Esophagus squamous epithelium (tissue), 5 donors: Measurements from ENCODE around the gene AGFG2. TPM values are rescaled to one million over a fixed set of nuclear protein-coding genes. Genes with fewer than 3 reads are reported as not detected.

ENCODE experiments used
- DNase-seq: peaks from one replicate; lab custom pipeline; 2025; lab: John Stamatoyannopoulos, UW
- H3K27ac ChIP-seq, 4 donors: fragments of 200-600 bp; sonication (generic); one replicate each; pipeline ENCODE4 v1.5.1; 2016 to 2019; ENCODE audit warnings: mild to moderate bottlenecking in 1 of 4
- H3K27me3 ChIP-seq, 4 donors: fragments of 200-600 bp; sonication (generic); 1 replicate in 3 of 4; 2 replicates in 1 of 4; pipeline versions ENCODE4 v1.5.1 to v1.6.0; 2017 to 2021; ENCODE audit warnings: antibody characterized with exemption in 1 of 4
- H3K36me3 ChIP-seq, 3 donors: fragments of 200-600 bp; sonication (generic); one replicate each; pipeline ENCODE4 v1.5.1; 2016 to 2019
- H3K4me1 ChIP-seq, 3 donors: fragments of 200-600 bp; sonication (generic); one replicate each; pipeline ENCODE4 v1.5.1; 2017 to 2019
- H3K4me3 ChIP-seq, 4 donors: fragments of 200-600 bp; sonication (generic); 1 replicate in 3 of 4; 2 replicates in 1 of 4; pipeline ENCODE4 v1.5.1; 2016 to 2019; ENCODE audit warnings: mild to moderate bottlenecking in 2 of 4, moderate library complexity in 1 of 4
- H3K9me3 ChIP-seq, 3 donors: fragments of 200-600 bp; sonication (generic); one replicate each; pipeline ENCODE4 v1.5.1; 2016 to 2019
- POLR2A ChIP-seq, 4 donors: fragments of 450-650 bp; IDR thresholded peaks; one replicate each; pipeline ENCODE4 v1.6.1; 2017; ENCODE audit warnings: antibody characterized with exemption in 4 of 4, mild to moderate bottlenecking in 4 of 4, moderate library complexity in 3 of 4
- WGBS, 2 donors: methylation state at CpG; one replicate each; pipeline ENCODE4 v1.1.5; 2018; 5-methylcytosine and 5-hydroxymethylcytosine counted together
- intact Hi-C: fragments of 100-400 bp; cut with DNase I; formaldehyde crosslinking; loops from one replicate; pipeline ENCODE4 v1.15.0; 2022
- total RNA-seq, 4 donors: library from RNA; depleted of rRNA; stranded (reverse); fragments of >200 nt; gene quantifications; one replicate each; pipeline ENCODE4 v1.1.0, GENCODE V29; 2016
- TF ChIP-seq, protein P1 (sequence below), 6 experiments: fragments of 450-650 bp in 4 of 6; fragments of 200-600 bp in 2 of 6; sonication (generic) in 2 of 6; IDR thresholded peaks; one replicate each; pipeline ENCODE4 v1.5.1; 2016 to 2019; ENCODE audit warnings: antibody characterized with exemption in 6 of 6, mild to moderate bottlenecking in 4 of 6, moderate library complexity in 4 of 6
- donor health status: DM: yes; HTN: yes; CAD: no.

The AGFG2 gene
- total RNA-seq, 4 donors from 2014 or later = 14.5 to 49.2 (median 26.6) TPM

DNA sequence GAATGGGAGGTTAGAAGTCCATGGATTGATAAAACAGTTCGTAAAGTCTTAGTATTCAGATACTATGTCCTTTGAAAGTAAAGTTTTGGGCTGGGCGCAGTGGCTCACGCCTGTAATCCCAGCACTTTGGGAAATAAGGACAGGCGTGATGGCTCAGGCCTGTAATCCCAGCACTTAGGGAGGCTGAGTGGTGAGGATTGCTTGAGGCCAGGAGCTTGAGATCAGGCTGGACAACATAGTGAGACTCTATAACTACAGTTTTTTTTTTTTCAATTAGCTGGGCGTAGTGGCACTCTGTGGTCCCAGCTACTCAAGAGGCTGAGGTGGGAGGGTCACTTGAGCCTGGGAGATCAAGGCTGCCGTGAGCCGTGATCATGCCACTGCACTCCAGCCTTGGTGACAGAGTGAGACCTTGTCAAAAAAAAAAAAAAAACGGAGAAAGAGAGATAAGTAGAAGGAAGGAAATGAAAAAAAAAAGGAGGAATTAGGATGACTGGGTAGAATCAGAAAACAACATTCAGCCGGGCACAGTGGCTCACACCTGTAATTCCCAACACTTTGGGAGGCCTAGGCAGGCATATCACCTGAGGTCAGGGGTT lies 25.7 kb upstream of the AGFG2 start:
- H3K4me1 ChIP-seq = peaks cover 15 to 38% (median 18%) of the 10 kb centered on the region in 3 donors
- TF ChIP-seq, protein P1, sequence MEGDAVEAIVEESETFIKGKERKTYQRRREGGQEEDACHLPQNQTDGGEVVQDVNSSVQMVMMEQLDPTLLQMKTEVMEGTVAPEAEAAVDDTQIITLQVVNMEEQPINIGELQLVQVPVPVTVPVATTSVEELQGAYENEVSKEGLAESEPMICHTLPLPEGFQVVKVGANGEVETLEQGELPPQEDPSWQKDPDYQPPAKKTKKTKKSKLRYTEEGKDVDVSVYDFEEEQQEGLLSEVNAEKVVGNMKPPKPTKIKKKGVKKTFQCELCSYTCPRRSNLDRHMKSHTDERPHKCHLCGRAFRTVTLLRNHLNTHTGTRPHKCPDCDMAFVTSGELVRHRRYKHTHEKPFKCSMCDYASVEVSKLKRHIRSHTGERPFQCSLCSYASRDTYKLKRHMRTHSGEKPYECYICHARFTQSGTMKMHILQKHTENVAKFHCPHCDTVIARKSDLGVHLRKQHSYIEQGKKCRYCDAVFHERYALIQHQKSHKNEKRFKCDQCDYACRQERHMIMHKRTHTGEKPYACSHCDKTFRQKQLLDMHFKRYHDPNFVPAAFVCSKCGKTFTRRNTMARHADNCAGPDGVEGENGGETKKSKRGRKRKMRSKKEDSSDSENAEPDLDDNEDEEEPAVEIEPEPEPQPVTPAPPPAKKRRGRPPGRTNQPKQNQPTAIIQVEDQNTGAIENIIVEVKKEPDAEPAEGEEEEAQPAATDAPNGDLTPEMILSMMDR (IDR thresholded peaks at IDR 0.05) = no peak
- no peak for TF ChIP-seq POLR2A (IDR thresholded peaks at IDR 0.05)
- no peaks in the 10 kb centered on the region for H3K36me3 ChIP-seq
- DNase-seq = no peak
- H3K27me3 ChIP-seq = no peaks in the 10 kb centered on the region
- H3K9me3 ChIP-seq = no peaks in the 10 kb centered on the region
- intact Hi-C loops = no loop called here
- 73 to 84% methylated on average over 7 to 8 of the region's 9 CpGs for WGBS, 2 donors
- no peak overlapping the region for H3K27ac ChIP-seq
- no peak overlapping the region for H3K4me3 ChIP-seq

DNA sequence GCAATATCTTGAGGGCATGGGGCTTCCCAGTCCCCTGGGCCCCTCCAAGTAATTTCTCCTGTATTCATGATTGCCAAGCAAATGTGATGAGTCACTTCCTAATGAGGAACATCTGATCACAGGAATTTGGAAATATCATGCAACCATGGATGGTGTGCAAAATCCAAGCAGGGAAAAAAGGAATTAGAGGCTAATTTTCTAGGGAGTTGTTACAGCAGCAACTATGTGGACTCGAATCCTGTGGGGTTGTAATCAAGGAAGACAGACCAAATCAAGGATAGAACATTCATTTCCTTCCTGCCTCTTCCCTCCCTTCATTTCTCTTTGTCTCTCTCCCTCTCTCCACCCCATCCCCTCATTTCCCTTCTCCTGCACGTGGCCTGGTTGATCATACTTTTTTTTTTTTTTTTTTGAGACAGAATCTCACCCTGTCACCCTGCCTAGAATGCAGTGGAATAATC lies 23.9 kb upstream of the AGFG2 start:
- Histone ChIP-seq H3K27ac (peak overlapping the region in 2 of 4 donors; percentile 54 to 66), H3K4me3 (no peak overlapping the region), H3K36me3 (no peaks in the 10 kb centered on the region), H3K9me3 (no peaks in the 10 kb centered on the region), H3K4me1 (peaks cover 15 to 26% (median 18%) of the 10 kb centered on the region in 3 donors), H3K27me3 (no peaks in the 10 kb centered on the region)
- TF ChIP-seq POLR2A (IDR thresholded peaks at IDR 0.05) = no peak
- TF ChIP-seq, protein P1 (IDR thresholded peaks at IDR 0.05) = no peak
- DNase-seq = no peak
- intact Hi-C loops = no loop called here
- WGBS, 2 donors = 3 to 18% methylated on average over 2 of the region's 2 CpGs

DNA sequence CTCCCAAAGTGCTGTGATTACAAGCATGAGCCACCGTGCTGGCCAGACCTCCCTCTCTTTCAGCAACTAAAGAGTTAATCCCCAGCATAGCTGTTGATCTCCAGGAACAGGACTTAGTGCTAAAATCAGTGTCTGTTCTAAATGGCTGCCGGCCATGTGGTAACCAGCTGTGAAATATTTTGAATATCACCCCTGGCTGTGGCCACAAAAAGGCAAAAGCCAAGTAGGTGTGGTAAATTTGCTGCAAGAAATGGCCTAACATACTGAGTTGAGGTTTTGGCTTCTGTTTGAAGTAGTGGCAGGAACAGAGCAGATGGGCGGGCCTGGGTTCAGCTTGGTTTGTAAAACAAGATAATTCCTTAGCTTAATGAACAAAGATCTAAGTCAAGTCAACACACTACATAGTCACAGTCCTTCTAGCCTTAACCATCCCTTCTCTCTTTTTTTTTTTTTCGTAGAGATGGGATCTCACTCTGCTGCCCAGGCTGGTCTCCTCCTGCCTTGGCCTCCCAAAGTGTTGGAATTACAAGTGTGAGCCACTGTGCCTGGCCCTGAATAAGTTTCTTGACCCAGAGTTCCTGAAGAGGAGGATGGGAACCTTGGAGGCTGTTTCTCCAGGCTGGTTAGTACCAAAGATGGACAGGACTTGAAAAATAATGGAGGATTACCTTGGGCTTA lies 22.7 kb upstream of the AGFG2 start:
- no peaks in the 10 kb centered on the region for H3K27me3 ChIP-seq
- H3K4me3 ChIP-seq = no peak overlapping the region
- no peaks in the 10 kb centered on the region for H3K9me3 ChIP-seq
- WGBS, 2 donors = 11 to 15% methylated on average over 4 of the region's 4 CpGs
- no peaks in the 10 kb centered on the region for H3K36me3 ChIP-seq
- H3K4me1 ChIP-seq = peaks cover 15 to 26% (median 18%) of the 10 kb centered on the region in 3 donors
- intact Hi-C loops = no loop called here
- no peak for TF ChIP-seq POLR2A (IDR thresholded peaks at IDR 0.05)
- peak overlapping the region; percentile 6 to 66 (median 40) for H3K27ac ChIP-seq
- no peak for DNase-seq

DNA sequence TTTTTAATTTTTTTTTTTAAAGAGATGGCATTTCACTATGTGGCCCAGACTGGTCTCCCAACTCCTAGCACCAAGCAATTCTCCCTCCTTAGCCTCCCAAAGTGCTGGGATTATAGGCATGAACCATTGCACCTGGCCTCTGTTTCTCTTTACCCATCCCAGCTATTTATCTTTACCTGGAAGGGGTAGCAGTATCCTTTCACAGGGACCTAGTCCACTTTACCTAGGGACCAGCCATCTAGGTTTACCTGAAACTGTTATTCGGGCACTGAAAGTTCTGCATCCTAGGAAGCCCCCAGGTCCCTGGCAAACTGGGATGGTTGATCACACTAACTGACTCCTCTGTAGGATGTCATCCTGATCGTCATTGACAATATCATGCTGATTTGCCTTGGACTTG lies 21.7 kb upstream of the AGFG2 start:
- 75 to 81% methylated on average over 2 of the region's 2 CpGs for WGBS, 2 donors
- Histone ChIP-seq H3K27me3 (no peaks in the 10 kb centered on the region), H3K27ac (no peak overlapping the region), H3K4me1 (peaks cover 15 to 26% (median 18%) of the 10 kb centered on the region in 3 donors), H3K9me3 (no peaks in the 10 kb centered on the region), H3K36me3 (no peaks in the 10 kb centered on the region), H3K4me3 (no peak overlapping the region)
- no peak for DNase-seq
- intact Hi-C loops = no loop called here
- TF ChIP-seq, protein P1 (IDR thresholded peaks at IDR 0.05) = no peak
- TF ChIP-seq POLR2A (IDR thresholded peaks at IDR 0.05) = no peak

DNA sequence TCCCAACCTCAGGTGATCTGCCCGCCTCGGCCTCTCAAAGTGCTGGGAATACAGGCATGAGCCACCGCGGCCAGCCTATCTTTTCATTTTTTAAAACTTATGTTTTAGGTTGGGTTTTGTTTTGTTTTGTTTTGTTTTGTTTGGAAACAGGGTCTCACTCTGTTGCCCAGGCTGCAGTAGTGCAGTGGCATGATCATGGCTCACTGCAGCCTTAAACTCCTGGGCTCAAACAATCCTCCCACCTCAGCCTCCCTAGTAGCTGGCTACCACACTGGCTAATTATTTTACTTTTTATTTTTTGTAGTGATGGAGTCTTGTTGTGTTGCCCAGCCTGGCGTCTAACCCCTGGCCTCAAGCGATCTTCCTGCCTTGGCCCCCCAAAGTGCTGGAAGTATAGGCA lies 19.4 kb upstream of the AGFG2 start:
- Histone ChIP-seq H3K9me3 (no peaks in the 10 kb centered on the region), H3K36me3 (no peaks in the 10 kb centered on the region), H3K4me1 (peaks cover 15 to 26% (median 18%) of the 10 kb centered on the region in 3 donors), H3K4me3 (no peak overlapping the region), H3K27ac (no peak overlapping the region), H3K27me3 (no peaks in the 10 kb centered on the region)
- DNase-seq = no peak
- TF ChIP-seq, protein P1 (IDR thresholded peaks at IDR 0.05) = no peak
- TF ChIP-seq POLR2A (IDR thresholded peaks at IDR 0.05) = no peak
- WGBS, 2 donors = 78 to 90% methylated on average over 6 of the region's 6 CpGs
- intact Hi-C loops = no loop called here
